RPMI8226 (cell line): ENCODE results near the gene GAL3ST2.

Experiments used
- DNase-seq: peaks from one replicate; pipeline ENCODE4 v3.0.0-alpha.2; 2015

GAL3ST2 gene

GRCh38 chr2:241848761-241849615 is 72.4 kb downstream of the GAL3ST2 start:
- DNase-seq: no peak

DNA sequence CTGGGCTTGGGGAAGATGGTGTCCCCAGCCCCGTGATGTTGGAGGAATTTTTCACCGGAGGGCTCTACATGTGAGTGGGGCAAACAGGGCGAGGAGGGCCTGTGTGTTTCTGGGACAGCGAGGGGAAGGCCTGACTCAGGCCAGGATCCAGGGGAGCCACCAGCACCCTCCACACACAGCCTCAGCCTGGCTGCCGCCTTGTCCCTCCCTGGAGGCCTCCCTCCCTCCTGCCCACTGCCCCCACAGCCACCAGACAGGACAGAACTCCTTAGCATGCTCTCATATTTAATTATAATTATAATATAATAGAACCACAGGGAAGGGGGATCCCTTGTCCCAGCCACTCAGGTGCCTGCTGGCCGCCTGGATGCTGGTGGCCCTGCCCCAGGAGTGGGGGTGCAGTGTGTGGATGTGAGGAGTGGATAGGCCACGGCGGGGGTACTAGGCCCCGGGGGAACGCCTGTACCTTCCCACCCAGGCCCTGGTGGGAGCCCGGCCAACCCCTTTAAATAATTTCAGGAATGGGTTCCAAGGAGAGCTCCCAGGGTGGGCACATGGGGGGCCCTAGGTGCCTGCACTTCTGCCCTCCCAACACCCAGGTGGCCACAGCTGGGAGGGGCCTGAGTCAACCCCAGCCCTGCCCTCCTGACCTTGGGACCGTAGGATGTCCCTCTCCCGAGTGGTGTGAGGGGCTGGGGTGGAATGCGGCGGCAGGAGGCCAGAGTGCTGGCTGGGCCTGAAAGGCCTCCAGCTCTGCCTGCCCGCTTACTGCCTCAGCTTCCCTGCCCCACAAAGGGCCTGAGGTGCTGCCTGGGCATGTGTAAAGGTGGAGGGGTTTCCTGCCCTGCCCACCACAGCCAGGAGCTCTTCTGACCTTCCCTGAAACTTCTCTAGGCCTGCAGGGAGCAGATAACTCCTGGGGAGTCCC is 73.3 kb downstream of the GAL3ST2 start:
- DNase-seq: no peak

DNA sequence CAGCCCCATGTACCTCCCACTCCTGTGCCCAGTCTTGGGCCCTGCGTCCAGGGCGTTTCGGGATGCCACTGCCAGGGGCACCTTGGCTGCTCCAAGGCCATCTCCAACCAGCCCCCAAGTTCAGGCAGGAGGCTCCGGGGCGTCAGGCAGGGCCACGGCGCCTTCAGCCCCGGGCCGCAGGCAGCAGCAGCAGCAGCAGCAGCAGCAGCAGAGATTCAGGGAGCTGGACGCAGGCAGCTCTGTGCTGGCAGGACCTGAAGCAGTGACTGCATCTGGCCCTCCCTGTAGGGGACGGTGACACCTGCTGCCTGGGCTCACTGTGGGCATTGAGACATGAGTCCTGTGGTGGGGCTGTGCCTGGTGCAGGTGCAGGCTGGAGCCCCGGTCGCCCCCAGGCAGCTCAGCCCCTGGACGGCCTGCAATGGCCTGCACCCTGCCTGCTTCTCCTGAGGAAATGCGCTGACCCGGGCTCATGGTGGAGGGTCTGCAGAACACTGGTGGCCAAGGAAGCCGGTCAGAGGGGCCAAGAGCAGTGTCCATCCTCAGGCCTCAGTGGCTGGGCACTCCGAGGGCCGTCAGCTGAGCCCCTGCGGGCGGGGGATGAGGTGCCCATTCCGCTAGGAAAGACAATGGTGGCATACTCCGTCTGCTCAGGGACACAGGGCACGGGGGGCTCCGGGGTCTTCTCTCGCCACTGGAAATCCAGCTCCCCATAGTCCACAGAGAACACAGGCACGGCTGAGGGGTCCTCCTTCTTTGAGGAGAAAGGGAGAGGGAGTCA is 74.1 kb downstream of the GAL3ST2 start:
- no peak for DNase-seq

- no peak for DNase-seq
Observed at GRCh38 chr2:241851325-241852115, 74.9 kb downstream of the GAL3ST2 start.

DNA sequence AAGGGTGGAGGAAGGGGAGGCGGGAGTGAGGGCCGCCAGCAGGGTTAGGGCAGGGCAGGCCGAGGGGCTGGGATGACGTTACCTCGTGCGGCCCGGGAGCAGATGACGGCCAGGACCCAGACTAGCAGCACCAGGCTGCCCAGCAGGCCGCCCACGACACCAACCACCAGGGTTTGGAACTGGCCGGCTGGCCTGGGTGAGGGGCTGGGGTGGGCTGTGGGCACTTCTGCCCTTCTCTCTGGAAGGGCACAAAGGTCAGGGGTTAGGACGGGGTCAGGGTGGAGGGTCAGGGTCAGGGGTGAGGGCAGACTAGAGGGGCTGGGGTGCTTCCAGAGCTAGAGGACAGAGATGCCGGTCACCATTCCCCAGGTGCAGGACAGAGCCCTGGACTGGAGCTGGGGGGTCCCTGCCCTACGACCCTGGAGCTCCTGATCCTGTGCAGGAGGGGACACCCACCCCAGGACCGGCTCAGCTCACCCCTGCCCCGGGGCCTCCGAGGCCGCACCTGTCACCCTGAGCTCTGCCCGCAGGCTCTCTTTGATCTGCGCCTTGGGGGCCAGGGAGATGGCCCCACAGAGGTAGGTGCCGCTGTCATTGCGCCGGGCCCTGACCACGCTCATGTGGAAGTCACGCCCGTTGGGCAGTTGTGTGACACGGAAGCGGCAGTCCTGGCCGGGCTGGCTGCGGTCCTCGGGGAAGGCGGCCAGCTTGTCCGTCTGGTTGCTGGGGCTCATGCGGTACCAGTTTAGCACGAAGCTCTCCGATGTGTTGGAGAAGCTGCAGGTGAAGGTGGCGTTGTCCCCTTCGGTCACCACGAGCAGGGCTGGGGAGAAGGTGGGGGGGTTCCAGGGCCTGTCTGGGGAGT is 75.7 kb downstream of the GAL3ST2 start:
- no peak for DNase-seq

- no peak for DNase-seq
Observed at GRCh38 chr2:241852981-241853631, 76.5 kb downstream of the GAL3ST2 start.
